ENCODE results near the gene ZAP70. TPM values are rescaled to one million over a fixed set of nuclear protein-coding genes. Genes with fewer than 3 reads are reported as not detected.

The ZAP70 gene
- total RNA-seq, 2 experiments from 2014 or later: 350 to 367 TPM

DNA sequence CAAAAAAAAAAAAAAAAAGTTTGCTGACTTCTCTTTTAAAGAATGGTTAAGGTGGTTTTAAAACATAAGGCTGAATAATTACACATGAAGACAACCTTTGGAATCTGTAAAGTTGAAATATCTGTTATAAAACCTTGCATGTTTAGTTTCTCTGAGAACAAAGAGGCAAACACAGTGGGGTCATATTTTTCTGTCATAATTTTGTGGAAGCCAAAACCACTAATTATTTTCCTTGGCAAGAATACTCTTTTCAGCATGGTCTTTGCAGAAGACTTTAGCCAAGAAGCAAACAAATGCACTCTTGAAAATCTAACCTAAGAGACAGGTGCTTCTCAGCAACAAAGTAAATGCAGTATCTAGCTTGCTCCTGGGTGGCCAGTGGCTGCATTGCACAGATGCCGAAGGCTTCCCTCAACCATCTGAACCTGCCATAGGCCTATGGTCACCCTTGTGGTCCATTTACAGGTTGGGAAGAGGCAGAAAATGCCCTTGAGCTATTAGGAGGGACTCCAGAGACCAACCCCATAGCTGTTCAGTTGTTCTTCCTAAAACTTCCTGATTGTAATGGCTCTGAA is 44.8 kb downstream of the ZAP70 start:
- Mint-ChIP-seq H3K27me3 (no peaks in the 10 kb centered on the region), H3K9me3 (no peaks in the 10 kb centered on the region), H3K4me1 (peaks cover 27% of the 10 kb centered on the region), H3K4me3 (no peak overlapping the region), H3K27ac (no peak overlapping the region), H3K36me3 (peaks cover 18% of the 10 kb centered on the region)
- ATAC-seq (ENCODE audit: low read depth) (no peak), DNase-seq (no peak)
- POLR2A ChIA-PET: interaction anchor here (0.6 to 1.2 kb wide), 2 partner anchors 9 to 40 kb away, joined by 4 to 5 read pairs; no protein-coding TSS in a partner anchor

DNA sequence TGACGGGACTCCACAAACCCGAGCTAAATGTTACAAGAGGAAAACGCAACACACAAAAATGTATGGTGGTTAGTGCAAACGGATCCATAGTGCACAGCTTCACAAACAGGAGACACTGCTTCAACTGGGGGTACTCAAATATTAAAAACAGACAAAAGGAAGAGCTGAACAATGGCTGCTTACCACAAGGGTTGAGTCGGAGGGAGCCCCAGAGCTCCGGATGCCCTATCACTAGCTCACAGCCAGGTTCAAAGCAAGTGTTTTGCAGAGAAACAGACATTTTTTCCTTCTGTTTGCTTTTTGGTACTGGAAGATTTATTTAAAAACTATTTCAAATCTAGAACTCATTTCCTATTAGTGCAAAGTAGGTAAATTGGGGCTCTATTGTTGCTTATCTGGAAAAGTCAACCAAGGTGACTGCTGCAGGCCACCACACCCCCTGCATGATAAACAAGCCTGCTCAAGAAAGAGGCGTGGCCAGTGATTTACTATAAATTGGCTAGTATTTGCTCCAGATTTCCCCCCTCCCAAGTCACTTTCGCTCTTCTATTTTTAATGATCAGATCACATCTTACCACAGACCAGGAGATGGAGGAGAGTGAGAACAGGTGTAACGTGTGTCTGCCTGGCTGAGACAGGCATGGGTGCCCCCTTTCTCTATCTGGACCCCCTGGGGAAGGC is 46.5 kb downstream of the ZAP70 start:
- Mint-ChIP-seq H3K4me1 (peaks cover 29% of the 10 kb centered on the region), H3K27me3 (no peaks in the 10 kb centered on the region), H3K27ac (peak overlapping the region; percentile 95), H3K4me3 (peak overlapping the region; percentile 59), H3K36me3 (peaks cover 21% of the 10 kb centered on the region), H3K9me3 (no peaks in the 10 kb centered on the region)
- ATAC-seq (ENCODE audit: low read depth) (no peak), DNase-seq (no peak)
- POLR2A ChIA-PET: interaction anchor here (0.6 to 1.3 kb wide), 3 partner anchors 10 to 114 kb away, joined by 3 to 4 read pairs (median 3); partner anchors contain the start of gene COX5B

DNA sequence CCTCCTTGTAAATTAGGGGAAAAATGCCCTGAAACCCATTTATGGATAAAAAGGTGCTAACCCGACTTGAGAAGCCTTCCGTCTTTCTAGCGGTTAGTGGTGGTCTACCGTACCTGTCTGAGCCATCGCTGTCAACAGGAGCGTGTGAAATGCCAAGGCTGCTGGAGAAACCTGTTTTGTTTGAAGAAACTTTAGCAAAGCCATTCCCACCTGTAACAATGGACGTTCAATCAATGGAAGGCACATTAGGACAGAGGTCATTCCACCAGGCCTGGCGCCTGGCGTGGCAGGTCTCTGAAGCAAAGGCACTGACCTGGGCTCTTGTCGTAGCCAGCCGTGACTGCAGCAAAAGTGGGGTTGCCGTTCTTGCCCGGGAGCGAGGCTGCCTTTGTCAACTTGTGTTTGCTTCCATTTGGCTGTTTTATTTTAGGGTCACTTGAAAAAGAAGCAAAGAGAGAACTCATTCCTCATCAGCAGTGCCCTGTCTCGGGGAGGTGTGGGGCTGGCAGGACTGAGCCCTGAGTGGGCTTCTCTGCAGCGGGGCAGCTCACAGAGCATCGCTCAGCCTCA is 47.2 kb downstream of the ZAP70 start:
- Mint-ChIP-seq H3K27ac (peak overlapping the region; percentile 95), H3K9me3 (no peaks in the 10 kb centered on the region), H3K4me1 (peaks cover 29% of the 10 kb centered on the region), H3K36me3 (peaks cover 25% of the 10 kb centered on the region), H3K4me3 (peak overlapping the region; percentile 59), H3K27me3 (no peaks in the 10 kb centered on the region)
- DNase-seq (no peak), ATAC-seq (ENCODE audit: low read depth) (peak; percentile 26)
- POLR2A ChIA-PET: no interaction called here

DNA sequence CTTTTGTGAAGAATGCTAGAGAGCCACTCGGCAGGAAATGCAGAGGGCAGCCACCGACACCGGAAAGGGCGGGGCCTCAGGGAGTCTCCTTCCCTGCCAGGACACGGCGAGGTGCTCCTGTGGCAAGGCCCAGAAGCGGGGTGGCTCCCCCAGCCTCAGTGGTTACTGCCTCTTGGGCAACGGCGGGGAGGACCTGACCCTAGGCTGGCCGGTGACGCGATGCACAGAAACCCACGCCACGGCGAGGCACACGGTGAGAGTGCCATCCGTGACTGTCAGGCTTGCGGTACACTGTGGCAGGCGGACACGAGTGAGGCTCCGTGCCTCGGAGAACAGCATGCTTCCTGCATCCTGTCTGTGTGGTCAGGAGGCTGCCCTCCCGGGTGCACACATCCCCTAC is 47.8 kb downstream of the ZAP70 start:
- DNase-seq: peak; percentile 71
- H3K4me1 Mint-ChIP-seq: peaks cover 29% of the 10 kb centered on the region
- H3K36me3 Mint-ChIP-seq: peaks cover 25% of the 10 kb centered on the region
- H3K4me3 Mint-ChIP-seq: peak overlapping the region; percentile 59
- POLR2A ChIA-PET: interaction anchor here (0.6 kb wide), 1 partner anchor 257 kb away, joined by 3 read pairs; no protein-coding TSS in a partner anchor
- H3K27me3 Mint-ChIP-seq: no peaks in the 10 kb centered on the region
- peak; percentile 76 for ATAC-seq (ENCODE audit: low read depth)
- no peaks in the 10 kb centered on the region for H3K9me3 Mint-ChIP-seq
- H3K27ac Mint-ChIP-seq: peak overlapping the region; percentile 95

DNA sequence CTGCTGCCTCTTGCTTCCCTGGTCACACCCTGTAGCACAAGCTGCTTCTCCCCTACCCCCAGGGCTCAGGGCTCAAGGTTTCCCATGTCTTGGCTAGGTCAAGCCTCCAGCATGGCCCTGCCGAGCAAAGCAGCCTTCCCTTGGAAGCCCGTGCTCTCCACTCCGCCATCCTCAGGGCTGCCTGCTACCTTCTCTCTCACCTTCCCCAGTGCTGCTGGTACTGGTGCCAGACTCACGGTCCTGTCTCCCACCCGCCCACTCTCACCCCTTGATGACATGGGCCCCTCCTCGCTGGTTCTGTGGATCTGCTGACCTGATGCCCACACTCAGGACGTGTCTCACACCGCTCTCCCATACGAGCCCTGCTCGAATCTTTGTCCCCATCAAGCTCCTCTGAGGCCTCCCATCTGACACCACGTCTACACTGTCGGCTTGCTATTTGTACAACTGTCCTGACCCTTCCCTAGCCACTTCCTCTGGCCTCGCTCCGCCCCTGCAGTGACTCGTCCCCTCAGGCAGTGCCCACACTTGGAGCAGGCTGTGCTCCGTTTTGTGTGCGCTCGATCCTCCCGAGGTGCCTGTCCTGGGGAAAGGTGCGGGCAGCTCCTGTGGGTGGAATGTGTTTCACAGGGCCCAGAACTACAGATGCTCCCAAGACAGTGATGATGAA is 49.9 kb downstream of the ZAP70 start:
- H3K27ac Mint-ChIP-seq: peak overlapping the region; percentile 46
- POLR2A ChIA-PET: interaction anchor here (1.1 to 1.7 kb wide), 2 partner anchors 11 to 19 kb away, joined by 3 to 4 read pairs; no protein-coding TSS in a partner anchor
- no peak overlapping the region for H3K4me3 Mint-ChIP-seq
- no peaks in the 10 kb centered on the region for H3K9me3 Mint-ChIP-seq
- H3K4me1 Mint-ChIP-seq: peaks cover 27% of the 10 kb centered on the region
- DNase-seq (no peak), ATAC-seq (ENCODE audit: low read depth) (no peak)
- no peaks in the 10 kb centered on the region for H3K27me3 Mint-ChIP-seq
- H3K36me3 Mint-ChIP-seq: peaks cover 18% of the 10 kb centered on the region

DNA sequence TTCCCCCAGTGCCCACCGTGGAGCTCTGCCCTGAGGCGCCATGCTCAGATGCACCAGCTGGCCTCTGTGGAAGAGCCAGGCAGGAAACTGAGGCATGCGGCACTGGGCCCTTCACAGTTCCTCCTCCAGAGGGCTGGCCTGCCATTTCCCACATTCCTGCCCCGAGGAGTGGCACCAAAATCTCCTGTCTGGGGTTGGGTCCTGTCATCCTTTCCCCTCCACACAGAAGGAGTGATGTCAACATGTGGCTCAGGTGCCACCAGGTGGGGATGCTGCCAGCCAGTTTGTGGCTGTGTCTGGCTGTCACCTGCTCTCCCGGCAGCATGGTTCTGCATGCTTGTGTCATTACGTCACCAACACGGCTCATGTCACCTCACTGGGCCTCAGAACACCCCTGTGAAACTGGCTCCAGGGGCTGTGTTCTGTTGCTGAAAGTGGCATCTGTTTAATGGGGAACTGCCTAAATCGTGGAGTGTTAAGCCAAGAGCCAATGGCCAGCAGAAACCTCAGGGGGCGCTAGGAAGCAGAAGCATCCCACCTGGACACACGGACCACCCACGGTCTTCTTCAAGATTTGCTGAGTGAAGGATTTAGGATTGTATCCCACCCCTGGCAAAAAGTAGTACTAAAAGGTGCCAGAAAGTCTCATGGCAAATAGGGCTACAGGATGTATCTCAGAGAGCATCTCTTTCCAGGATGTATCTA is 51.3 kb downstream of the ZAP70 start:
- peaks cover 18% of the 10 kb centered on the region for H3K36me3 Mint-ChIP-seq
- H3K27me3 Mint-ChIP-seq: no peaks in the 10 kb centered on the region
- POLR2A ChIA-PET: no interaction called here
- DNase-seq: no peak
- H3K9me3 Mint-ChIP-seq: no peaks in the 10 kb centered on the region
- H3K4me1 Mint-ChIP-seq: peaks cover 23% of the 10 kb centered on the region
- H3K4me3 Mint-ChIP-seq: no peak overlapping the region
- no peak overlapping the region for H3K27ac Mint-ChIP-seq
- ATAC-seq (ENCODE audit: low read depth): no peak

DNA sequence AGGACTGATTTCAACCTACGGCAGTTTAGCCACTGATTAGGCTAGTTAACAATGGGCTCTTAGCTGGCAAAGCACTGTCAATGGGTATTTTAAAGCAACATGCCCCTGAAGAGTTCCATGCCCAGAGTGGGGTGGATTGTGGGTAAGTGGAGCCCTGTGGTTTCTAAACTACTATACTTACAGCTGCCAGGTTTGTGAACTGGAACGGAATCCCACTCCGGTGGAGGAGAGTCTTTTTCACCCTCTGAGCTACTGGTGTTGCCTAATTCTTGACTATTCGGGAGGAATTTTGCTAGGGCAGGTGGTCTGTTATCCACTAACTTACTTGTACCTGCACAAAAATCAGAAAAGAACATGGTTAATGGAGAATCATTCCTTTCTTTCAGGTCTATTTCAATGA is 52.6 kb downstream of the ZAP70 start:
- ATAC-seq (ENCODE audit: low read depth) (no peak), DNase-seq (no peak)
- H3K27ac Mint-ChIP-seq: no peak overlapping the region
- peaks cover 13% of the 10 kb centered on the region for H3K4me1 Mint-ChIP-seq
- POLR2A ChIA-PET: no interaction called here
- H3K36me3 Mint-ChIP-seq: peaks cover 10% of the 10 kb centered on the region
- H3K4me3 Mint-ChIP-seq: no peak overlapping the region
- H3K27me3 Mint-ChIP-seq: no peaks in the 10 kb centered on the region
- H3K9me3 Mint-ChIP-seq: no peaks in the 10 kb centered on the region

DNA sequence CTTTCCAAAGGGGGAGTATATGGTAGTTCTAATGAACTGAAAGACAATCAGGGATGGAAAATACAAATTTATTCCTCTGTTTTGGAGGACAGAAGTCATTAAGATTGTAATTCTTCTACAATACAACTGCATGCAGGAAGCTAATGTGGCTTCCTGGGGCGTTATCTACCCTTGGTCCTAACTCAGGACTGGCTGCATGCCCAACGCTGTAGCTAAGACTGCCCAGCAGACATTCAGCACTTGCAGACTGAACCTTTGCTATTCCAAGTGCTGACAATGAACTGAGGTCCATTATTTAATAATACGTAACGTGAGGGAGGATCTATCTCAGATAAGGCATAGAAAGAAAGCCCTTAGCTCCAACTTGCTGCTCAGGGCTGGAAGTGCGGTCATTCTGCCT is 53.2 kb downstream of the ZAP70 start:
- peaks cover 11% of the 10 kb centered on the region for H3K4me1 Mint-ChIP-seq
- POLR2A ChIA-PET: interaction anchor here (0.6 kb wide), 1 partner anchor 48 kb away, joined by 4 read pairs; no protein-coding TSS in a partner anchor

DNA sequence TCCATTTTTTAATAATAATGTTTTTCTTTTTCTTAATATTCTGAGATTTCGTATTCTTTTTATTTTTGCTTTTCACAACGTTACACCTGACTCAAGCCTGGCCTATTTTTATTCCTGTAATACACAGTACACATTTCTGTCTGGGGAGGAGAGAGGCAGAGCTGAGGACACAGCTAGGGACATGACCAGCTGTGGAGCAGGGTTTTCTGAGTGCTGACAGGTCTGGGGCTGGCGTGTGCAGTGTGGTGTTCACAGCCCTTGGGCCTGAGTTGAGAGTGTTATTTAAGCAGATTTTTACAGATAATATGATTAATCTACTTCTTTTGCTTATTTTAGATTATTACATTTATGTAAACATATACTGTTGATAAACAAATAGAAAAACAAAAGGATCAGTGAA is 55.9 kb downstream of the ZAP70 start:
- Mint-ChIP-seq H3K27ac (no peak overlapping the region), H3K36me3 (peaks cover 7% of the 10 kb centered on the region), H3K27me3 (no peaks in the 10 kb centered on the region), H3K4me3 (no peak overlapping the region), H3K9me3 (no peaks in the 10 kb centered on the region), H3K4me1 (peaks cover 4% of the 10 kb centered on the region)
- POLR2A ChIA-PET: no interaction called here
- DNase-seq (no peak), ATAC-seq (ENCODE audit: low read depth) (no peak)

More for the DNA sequence above, 53.2 kb downstream of the ZAP70 start:
- Mint-ChIP-seq H3K27me3 (no peaks in the 10 kb centered on the region), H3K36me3 (peaks cover 10% of the 10 kb centered on the region), H3K9me3 (no peaks in the 10 kb centered on the region), H3K4me3 (no peak overlapping the region), H3K27ac (no peak overlapping the region)
- ATAC-seq (ENCODE audit: low read depth) (no peak), DNase-seq (no peak)

DNA sequence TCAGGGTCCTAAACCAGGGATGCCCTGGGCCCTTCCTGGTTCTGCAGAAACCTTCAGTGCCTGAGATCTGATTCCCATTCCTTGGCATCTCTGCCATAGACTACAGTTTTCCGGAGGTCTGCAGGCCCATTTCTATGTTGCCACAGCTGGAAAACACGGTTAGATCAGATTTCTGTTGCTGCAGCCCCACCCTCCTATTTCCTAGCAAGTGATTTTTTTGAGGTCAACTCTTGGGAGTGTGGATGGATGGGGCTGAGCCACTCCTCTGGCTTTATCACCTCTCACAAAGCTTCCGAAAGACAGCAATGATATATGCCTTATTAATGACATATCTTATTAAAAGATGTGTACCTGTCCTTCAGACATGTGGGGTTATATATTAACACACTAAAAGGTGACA is 56.3 kb downstream of the ZAP70 start:
- peaks cover 9% of the 10 kb centered on the region for H3K4me1 Mint-ChIP-seq
- DNase-seq: no peak
- H3K27ac Mint-ChIP-seq: no peak overlapping the region
- H3K4me3 Mint-ChIP-seq: no peak overlapping the region
- no peaks in the 10 kb centered on the region for H3K27me3 Mint-ChIP-seq
- POLR2A ChIA-PET: no interaction called here
- no peaks in the 10 kb centered on the region for H3K9me3 Mint-ChIP-seq
- H3K36me3 Mint-ChIP-seq: peaks cover 11% of the 10 kb centered on the region
- ATAC-seq (ENCODE audit: low read depth): no peak

DNA sequence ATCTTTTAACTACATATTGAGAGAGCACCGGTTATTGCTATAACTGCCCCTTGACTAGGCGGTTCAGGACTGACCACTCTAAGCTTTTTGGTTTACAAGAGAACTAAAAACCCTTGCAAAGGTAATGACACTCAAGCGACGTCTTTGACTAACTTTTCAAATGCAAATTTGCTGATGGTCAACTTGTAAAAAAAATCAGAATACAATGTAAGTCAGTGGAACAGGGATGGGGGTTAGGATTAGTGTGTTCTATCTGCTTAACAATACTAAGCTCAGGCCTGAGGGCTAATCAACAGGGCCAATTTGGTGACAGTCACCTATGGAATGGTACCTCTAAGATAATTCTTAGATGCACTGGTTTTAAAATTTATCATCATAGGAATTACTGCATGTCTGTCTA is 57.1 kb downstream of the ZAP70 start:
- no peak overlapping the region for H3K27ac Mint-ChIP-seq

DNA sequence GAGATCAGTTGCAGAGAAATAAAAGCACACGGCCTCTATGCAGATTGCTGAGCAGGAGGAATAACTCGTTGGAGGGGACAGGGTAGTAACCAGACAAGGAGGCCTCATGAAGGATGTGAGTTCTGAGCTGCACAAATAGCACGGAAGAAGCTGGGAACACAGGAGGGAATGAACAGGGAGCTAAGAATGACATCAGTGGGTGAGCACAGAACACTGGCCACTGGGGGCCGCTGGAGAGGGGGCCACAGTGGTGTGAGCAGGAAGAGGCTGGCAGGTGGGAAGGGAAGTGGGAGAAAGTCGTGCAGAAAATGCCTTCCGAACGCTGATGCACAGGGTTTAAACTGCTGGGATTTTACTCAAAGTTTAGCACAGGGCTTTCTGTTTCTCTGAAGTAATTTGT is 61.0 kb downstream of the ZAP70 start:
- Mint-ChIP-seq H3K4me1 (peaks cover 10% of the 10 kb centered on the region), H3K9me3 (no peaks in the 10 kb centered on the region), H3K36me3 (peaks cover 17% of the 10 kb centered on the region), H3K27ac (peak overlapping the region; percentile 18), H3K4me3 (no peak overlapping the region), H3K27me3 (no peaks in the 10 kb centered on the region)
- POLR2A ChIA-PET: interaction anchor here (1.2 kb wide), 1 partner anchor 11 kb away, joined by 4 read pairs; no protein-coding TSS in a partner anchor
- no peak for ATAC-seq (ENCODE audit: low read depth)
- no peak for DNase-seq

More for the DNA sequence above, 57.1 kb downstream of the ZAP70 start:
- no peak for ATAC-seq (ENCODE audit: low read depth)
- POLR2A ChIA-PET: no interaction called here
- Mint-ChIP-seq H3K36me3 (peaks cover 9% of the 10 kb centered on the region), H3K4me3 (no peak overlapping the region), H3K4me1 (peaks cover 10% of the 10 kb centered on the region), H3K9me3 (no peaks in the 10 kb centered on the region), H3K27me3 (no peaks in the 10 kb centered on the region)
- DNase-seq: no peak

DNA sequence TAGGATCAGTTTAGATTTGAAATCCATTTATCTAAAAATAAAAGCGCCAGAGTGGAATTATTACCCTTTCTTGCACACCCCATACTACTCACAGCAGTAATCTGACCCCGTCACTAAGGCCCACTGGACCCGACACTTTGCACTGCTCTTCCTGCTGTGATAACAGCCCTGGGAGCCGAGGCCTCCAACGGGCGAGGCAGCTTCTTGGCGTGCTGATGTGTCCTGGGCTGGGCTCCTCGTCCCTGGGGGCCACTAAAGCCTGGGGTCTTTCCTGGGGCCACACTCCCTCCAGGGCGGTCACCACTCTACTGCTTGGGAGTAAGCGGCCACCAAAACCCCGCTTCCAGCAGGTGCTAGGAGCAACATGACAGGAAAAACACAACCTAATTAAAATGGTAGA is 61.7 kb downstream of the ZAP70 start:
- H3K27ac Mint-ChIP-seq: no peak overlapping the region
- DNase-seq (no peak), ATAC-seq (ENCODE audit: low read depth) (no peak)
- no peaks in the 10 kb centered on the region for H3K27me3 Mint-ChIP-seq
- H3K4me1 Mint-ChIP-seq: peaks cover 10% of the 10 kb centered on the region
- H3K4me3 Mint-ChIP-seq: no peak overlapping the region
- POLR2A ChIA-PET: no interaction called here
- peaks cover 17% of the 10 kb centered on the region for H3K36me3 Mint-ChIP-seq
- H3K9me3 Mint-ChIP-seq: no peaks in the 10 kb centered on the region
